HPDE6-E6E7 (cell line): ENCODE results near the gene CERCAM.
A peak's percentile ranks its signal among the peaks of the same experiment; 100 is the strongest.
"Not testable (repeated sequence)": the region's sequence is repeated elsewhere in the genome, so short reads cannot be mapped to it uniquely, and the experiment has no call there.

ENCODE experiments used
- DNase-seq: peaks from one replicate; pipeline ENCODE4 v3.0.0; 2011; ENCODE audit warnings: missing footprints; ENCODE audit errors: extremely low spot score

Gene CERCAM

DNA sequence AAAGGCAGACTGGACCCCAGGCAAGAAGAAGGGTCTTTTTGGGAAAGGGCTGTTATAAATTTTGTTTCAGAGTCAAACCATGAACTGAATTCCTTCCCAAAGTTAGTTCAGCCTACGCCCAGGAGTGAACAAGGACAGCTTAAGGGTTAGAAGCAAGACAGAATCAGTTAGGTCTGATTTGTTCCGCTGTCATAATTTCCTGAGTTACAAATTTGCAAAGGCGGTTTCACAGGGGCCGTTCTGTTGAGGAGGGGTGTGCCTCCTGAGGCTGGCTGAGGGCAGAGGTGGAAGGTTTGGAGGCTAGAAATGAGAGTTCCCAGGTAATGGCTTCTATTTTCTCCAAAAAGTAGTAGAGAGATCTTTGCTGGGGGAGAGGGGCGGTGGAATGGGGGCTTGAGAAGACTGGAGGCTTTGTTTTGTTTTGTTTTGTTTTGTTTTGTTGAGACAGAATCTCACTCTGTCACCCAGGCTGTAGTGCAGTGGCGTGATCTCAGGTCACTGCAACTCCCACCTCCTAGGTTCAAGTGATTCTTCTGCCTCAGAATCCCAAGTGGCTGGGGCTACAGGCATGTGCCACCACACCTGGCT is 4.1 kb upstream of the CERCAM start:
- no peak for DNase-seq

DNA sequence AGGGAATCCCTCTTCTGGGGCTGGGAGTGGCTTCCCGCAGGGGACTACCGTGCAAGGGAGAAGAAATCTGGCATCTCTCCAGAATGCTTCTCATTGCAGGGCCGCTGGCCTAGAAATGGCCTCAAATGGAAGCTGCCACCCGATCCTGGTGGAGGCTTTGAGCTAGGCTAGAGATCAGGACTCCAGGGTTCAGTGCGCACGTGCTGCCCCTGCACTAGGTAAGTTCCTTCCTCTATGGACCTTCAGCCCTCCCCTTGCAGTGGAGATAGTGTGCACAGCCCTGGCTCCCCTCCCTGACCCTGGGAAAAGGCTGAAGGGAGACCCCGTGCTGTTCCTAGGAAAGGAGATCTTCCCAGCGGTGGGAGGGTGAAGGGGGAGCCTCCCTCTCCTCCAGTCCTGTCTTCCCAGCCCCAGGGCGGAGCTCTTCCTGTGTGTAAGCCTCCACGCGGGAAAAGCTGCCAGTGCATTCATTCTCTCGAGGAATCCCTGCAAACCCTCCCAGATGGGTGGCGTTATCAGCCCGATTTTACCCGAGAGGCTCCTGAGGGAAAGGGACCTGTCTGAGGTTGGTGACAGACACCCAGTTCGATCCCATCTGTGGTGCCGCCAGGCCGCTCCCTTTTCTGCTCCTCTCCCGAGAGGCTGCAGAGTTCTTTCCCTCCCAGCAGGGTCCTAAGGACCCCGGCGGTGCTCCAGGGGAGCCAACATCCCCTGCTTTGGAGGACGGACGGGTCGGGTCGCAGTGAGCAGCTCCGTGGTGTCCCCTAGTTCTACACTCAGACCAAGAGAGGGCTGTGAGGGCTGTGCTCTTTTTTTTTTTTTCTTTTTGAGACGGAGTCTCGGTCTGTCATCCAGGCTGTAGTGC is 1.4 kb upstream of the CERCAM start:
- no peak for DNase-seq

DNA sequence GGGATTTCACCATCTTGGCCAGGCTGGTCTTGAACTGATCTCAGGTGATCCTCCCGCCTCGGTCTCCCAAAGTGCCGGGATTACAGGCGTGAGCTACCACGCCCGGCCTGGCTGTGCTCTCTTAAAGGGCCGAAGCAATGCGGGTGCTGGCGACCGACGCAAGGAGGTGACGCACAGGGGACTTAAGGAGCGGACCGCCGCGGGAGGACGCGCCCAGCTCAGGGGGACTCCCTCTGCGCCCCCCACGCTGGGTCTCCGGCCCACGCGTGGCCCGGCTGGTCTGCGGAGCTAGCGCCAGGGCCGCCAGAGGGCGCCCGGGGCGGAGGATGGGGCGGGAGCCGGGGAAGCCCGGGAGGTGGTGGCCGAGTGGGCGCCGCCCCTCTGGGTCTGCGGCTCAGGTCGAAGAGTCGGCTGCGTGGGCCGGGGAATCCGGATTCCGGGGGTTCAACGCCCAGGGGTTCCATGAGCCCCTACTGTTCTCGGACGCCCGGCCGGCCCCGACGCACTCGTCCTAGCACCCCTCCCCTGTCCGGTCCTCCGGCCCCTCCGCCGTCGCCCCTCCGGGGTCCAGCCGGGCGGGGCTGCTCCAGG is 502 bp upstream of the CERCAM start:
- peak; percentile 64 for DNase-seq

DNA sequence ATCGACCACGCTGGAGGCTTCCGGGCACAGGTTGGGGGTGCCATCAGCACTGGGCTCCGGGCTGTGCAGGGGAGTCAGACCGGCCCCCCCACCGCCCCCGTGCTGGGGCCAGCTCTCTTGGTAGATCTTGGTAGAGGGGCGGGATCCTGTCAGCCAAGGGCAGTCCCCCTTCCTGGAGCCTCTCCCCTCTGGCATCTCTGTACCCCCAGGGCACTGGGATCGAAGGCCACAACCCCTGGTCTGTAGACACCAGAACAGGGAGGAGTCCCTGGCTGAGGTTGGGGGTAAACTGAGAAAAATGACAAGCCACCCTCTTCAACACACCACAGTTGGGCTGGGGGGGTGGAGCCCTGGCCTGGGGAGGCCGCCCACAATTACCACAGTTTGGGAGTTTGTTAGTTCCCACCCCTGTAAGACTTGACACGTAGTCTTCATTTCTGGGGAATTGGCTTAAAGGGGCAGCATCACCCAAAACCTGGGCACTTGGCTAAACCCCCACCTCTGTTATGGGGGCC is 882 bp downstream of the CERCAM start:
- DNase-seq: no peak

DNA sequence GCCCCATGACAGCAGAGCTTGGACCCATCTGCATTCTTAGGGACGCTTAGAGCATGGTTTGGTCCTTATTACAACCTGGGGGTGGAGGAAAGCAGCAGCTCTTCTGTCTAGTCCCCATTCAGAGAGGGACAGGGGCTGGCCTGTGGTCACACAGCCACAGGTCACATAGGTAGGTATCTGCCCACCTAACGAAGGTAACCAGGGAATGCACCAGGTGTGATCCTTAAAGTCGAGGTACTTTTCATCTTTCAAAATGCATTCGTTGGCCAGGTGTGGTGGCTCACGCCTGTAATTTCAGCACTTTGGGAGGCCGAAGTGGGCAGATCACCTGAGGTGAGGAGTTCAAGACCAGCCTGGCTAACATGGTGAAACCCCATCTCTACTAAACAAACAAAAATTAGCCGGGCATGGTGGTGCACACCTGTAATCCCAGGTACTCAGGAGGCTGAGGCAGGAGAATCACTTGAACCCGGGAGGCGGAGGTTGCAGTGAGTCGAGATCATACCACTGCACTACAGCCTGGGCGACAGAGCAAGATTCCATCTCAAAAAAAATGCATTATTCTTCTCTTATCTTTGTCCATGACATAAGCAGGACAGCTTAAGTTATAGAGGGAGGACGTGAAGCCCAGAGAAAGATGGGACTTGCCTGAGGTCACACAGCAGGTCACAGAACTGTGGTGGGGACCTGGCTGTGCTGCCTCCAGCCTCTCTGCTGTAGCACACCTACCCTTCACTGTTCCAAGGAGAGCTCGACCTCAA is 1.5 kb downstream of the CERCAM start:
- DNase-seq: not testable (repeated sequence)

DNA sequence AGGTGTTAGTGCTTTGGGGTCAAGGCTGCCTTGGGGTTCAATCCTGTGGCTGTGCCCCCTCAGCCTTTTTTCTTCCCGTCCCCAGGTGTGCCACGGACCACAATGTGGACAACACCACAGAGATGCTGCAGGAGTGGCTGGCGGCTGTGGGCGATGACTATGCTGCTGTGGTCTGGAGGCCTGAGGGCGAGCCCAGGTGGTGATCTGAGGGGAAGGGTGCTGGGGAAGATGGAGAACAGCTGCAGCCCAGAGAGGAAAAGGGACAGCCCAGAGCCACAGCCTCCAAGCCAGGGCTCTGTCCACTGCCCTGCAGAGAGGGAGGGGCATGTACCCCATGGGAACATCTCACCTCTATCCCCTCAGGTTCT is 2.1 kb downstream of the CERCAM start:
- no peak for DNase-seq

DNA sequence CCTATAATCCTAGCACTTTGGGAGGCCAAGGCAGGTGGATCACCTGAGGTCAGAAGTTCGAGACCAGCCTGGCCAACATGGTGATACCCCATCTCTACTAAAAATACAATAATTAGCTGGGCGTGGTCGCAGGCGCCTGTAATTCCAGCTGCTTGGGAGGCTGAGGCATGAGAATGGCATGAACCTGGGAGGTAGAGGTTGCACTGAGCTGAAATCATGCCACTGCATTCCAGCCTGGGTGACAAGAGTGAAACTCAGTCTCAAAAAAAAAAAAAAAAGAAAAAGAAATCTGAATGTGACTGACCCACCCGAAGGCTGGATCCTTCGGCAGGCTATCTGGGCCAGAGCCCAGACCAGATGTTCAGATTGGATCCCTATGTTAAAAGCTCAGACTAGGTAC is 2.7 kb downstream of the CERCAM start:
- DNase-seq: not testable (repeated sequence)

DNA sequence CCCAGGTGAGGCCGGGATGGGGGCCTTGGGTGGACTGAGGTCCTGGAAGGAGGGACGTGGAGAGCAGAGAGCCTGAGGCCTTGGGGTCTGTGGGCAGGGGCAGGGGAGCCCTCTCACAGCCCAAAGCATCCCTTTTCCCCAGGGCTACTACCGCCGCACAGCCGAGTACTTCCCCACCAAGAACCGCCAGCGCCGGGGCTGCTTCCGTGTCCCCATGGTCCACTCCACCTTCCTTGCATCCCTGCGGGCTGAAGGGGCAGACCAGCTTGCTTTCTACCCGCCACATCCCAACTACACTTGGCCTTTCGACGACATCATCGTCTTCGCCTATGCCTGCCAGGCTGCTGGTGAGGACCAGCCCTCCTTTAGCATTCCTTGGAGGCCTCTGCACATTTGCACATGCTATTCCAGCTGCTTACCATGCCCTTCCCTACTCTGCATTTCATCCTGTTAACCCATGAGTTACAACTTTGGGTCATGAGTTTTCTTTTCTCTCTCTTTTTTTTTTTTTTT is 3.7 kb downstream of the CERCAM start:
- DNase-seq: no peak

DNA sequence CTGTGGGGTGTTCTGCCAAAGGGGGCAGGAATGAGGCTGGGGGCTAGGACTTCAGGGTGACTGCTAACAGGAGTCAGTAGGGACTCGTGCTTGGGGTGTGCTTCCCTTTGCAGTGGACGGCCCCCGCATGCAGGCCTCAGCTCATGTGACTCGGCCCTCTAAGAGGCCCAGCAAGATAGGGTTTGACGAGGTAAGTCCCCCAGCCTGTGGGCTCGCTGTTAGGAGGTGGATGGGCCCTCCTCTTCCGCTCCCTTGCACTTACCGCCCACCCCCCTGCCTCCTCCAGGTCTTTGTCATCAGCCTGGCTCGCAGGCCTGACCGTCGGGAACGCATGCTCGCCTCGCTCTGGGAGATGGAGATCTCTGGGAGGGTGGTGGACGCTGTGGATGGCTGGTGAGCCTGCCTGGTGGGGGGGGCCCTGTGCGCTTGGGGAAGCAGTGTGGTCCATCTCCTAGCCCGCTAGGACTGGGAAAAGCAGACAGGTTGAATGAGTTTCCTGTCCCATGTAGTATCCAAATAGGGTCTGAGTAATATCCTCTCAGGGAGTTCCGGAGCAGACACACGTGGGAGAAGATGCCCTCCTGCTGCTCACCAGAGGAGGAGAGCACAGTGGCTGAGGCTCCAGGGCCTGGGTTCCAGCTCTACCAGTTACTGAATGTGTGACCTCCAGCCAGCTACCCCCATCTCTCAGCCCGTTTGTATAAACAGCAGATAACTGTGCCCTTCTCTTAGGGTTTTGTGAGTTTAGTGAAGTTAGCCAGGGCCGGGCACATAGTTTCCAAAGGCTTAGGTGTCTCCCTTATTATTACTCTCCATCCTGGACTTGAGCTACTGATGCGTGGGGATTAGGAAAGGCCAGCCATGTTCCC is 8.2 kb downstream of the CERCAM start:
- no peak for DNase-seq

DNA sequence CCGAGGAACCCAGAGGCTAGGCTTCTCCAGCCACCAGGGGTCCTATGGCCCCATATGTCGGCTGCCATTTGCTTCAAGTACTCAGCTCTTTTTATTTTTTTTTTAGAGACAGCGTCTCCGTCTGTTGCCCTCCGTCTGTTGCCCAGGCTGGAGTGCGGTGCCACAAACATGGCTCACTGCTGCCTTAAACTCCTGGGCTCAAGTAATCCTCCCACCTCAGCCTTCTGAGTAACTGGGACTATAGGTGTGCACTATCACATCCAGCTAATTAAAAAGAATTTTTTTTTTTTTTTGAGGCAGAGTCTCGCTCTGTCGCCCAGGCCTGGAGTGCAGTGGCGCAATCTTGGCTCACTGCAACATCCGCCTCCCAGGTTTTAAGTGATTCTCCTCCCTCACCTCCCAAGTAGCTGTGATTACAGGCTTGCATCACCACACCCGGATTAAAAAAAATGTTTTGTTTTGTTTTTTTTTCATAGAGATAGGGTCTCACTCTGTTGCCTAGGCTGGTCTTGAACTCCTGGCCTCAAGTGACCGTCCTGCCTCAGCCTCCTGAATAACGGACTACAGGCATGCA is 8.9 kb downstream of the CERCAM start:
- DNase-seq: no peak

DNA sequence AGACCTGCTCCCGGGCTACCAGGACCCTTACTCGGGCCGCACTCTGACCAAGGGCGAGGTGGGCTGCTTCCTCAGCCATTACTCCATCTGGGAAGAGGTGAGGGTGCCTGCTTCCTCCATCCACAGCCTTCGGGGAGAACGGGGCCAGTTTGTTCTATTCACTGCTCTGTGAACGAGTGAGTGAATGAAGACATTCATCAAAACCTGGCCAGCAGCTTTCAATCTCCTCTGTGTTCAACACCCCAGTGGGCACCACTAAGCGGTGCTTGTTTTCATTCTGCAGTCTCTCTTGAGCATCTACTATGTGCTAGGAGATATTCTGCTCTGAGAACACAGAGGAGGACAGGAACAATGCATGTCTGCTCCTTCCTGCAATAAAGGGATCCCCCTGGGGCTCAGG is 10.6 kb downstream of the CERCAM start:
- DNase-seq: no peak

DNA sequence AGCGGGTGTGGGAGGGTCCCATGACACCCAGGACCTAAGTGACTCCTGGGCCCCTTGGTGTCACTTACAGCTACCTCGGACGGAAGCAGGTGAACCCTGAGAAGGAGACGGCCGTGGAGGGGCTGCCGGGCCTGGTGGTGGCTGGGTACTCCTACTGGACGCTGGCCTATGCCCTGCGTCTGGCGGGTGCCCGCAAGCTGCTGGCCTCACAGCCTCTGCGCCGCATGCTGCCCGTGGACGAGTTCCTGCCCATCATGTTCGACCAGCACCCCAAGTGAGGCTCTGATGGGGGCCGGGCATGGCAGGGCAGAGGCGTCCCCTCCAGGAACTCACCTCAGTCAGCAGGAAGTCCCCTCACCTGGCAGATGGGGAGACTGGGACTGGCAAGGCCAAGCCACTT is 13.7 kb downstream of the CERCAM start:
- no peak for DNase-seq

DNA sequence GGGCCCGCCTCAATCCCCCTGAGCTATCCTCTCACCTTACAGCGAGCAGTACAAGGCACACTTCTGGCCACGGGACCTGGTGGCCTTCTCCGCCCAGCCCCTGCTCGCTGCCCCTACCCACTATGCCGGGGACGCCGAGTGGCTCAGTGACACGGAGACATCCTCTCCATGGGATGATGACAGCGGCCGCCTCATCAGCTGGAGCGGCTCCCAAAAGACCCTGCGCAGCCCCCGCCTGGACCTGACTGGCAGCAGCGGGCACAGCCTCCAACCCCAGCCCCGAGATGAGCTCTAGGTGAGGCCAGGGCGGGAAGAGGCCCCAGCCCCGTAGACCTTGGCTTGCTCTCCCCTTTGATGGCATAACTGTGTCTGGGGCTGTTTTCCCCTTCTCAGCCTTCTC is 15.0 kb downstream of the CERCAM start:
- DNase-seq: no peak

DNA sequence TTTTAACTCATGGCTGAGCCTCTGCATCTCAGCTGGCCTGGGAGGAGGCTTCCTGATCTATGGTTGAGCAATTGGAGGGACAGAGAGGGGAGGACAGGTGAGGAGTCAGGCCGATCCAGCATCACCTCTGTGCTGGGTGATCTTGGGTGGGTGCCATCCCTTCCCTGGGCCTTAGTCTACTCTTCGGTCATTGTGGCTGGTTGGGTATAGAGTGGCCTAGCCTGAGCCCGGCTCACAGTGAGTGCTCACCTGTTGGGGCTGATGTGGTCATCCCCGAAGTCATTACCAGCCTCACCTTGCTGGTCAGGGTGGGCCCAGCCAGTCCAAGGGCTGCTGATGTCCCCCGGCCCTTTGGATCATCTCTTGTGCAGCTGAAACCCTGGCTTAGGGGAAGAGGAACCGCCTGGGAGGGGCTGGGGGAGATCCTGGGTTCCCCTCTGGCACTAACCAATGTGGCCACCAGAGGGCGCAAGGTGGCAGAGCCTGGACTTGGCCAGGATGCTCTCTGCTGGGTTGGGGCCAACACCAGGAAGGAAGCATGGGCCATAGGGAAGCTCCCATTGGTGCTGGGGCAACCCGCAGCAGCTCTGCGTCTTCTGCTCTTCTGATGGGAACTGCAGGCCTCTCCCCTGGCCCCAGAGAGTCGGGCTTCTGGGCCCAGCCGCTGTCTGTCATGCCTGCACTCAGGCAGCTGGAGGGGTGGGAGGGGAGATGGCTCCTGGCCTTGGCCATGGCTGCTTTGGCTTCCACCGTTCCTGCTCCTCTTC is 17.9 kb downstream of the CERCAM start:
- peak; percentile 67 for DNase-seq

DNA sequence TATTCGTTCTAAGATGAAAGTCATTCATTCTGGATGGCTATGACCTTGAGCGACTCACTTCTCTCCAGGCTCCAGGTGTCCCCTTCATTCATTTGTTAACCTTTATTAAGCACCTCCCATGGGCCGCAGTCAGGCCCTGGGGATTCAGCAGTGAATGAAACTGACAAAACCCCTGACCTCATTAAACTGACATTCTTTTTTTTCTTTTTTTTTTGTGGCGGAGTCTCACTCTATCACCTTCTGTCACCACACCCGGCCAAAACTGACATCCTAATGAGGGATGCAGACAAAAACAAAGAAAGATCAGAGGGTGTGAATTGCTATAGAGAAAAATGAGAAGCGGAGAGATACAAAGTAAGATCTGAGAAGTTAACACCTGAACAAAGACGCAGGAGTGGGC is 18.6 kb downstream of the CERCAM start:
- DNase-seq: no peak

DNA sequence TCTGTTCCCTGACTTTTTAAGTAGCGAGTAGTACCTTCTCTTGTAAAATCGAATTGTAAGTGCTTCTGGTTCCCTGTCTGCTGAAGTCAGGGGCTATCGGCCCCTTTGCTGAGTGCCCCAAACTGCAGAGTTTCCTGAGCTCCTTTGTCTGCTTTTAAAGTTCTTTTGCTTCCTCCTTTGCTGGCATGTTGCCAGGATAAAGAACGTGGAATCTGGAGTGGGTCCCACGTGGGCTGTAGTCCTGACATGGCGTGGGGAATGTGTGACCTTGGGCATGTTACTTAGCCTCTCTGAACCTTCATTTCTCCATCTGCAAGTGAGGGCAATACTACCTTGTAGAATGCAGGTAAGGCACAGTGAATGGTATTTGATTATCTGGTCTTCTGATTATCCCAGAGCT is 21.5 kb downstream of the CERCAM start:
- DNase-seq: no peak

DNA sequence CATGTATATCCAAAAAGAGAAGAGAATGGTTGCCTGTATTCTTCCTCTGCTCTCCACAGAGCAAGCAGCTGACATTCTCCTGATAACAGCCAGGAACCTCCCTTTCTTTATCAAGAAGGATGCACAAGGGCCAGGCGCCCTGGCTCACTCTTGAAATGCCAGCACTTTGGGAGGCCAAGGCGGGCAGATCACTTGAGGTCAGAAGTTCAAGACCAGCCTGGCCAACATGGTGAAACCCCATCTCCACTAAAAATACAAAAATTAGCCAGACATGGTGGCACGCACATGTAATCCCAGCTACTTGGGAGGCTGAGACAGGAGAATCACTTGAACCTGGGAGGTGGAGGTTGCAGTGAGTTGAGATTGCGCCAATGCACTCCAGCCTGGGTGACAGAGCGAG is 25.8 kb downstream of the CERCAM start:
- DNase-seq: not testable (repeated sequence)

DNA sequence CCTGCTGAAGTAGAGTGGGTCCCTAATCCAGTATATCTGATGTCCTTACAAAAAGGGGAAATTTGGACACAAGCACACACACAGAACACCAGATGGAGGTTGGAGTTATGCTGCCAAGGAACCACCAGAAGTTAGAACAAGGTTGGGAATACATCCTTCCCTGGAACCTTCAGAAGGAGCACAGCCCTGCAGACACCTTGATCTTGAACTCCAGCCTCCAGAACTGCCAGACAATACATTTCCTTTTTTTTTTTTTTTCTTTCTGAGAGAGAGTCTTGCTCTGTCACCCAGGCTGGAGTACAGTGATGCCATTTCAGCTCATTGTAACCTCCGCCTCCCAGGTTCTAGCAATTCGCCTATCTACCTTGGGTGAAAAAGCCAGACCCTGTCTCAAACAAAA is 28.1 kb downstream of the CERCAM start:
- DNase-seq: no peak

DNA sequence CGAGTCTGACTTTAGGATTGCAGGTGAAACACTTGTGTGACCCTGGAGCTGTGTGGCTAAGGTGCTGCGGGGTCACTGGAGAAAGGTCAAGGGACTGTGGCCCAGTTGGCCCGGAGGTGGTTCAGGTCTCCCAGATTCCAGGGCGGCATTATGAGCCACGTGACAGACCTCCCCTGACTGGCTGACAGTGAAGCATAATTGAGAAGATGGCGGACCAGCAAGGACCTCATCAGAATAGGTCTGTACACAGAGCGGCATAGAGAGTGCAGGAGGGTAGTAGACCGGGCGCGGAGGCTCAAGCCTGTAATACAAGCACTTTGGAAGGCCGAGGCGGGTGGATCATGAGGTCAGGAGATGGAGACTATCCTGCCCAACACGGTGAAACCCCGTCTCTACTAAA is 34.3 kb downstream of the CERCAM start:
- DNase-seq: no peak
